ENCODE data around the gene AHR.
"Not testable (repeated sequence)": the region's sequence is repeated elsewhere in the genome, so short reads cannot be mapped to it uniquely, and the experiment has no call there.

AHR gene

GRCh38 chr7:17374654-17375053 lies 76.2 kb downstream of the AHR start:
- Histone ChIP-seq H3F3A (ENCODE audit: insufficient read depth, low read length) (no peaks in the 10 kb centered on the region), H3K79me2 (ENCODE audit: insufficient read depth, low read length) (no peaks in the 10 kb centered on the region), H3K27ac (ENCODE audit: low read depth, low read length, poor library complexity, severe bottlenecking) (no peak overlapping the region), H3K4me1 (ENCODE audit: insufficient read depth, low read length, severe bottlenecking) (no peaks in the 10 kb centered on the region), H3K36me3 (ENCODE audit: insufficient read depth, low read length) (no peaks in the 10 kb centered on the region), H3K9ac (ENCODE audit: low read length) (no peak overlapping the region), H3K27me3 (ENCODE audit: insufficient read depth, low read length) (no peaks in the 10 kb centered on the region), H3K9me3 (ENCODE audit: low read length) (no peaks in the 10 kb centered on the region), H4K20me1 (ENCODE audit: insufficient read depth, low read length) (no peaks in the 10 kb centered on the region), H3K9me2 (ENCODE audit: low read depth, low read length) (no peaks in the 10 kb centered on the region), H3K4me2 (ENCODE audit: low read length) (no peak overlapping the region), H3K4me3 (ENCODE audit: low read depth, low read length, poor library complexity, severe bottlenecking) (no peak overlapping the region), H2AFZ (ENCODE audit: low read length) (no peak overlapping the region)
- TF ChIP-seq EZH2 (IDR thresholded peaks at IDR 0.05; ENCODE audit: borderline replicate concordance, low read length) (no peak), CTCF (IDR thresholded peaks at IDR 0.05; ENCODE audit: low read length) (no peak)

DNA sequence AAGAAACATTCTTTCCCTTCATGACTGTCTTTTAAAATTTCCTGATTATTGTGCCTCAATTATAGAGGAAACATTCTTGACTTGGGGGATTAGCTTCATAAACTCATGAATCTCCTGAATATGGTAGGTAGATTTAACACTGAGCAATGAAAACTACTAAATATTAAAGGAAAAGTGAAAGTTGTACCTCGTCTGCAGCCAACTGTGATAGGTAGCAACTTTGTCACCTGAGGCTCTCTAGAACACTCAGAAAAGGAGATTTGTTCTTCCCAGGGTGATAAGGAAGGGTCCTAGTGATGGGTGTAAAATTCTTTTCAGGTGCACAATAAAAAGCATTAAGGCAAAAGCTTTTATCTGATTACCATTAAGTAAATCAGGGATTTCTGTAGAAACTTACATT lies 78.1 kb downstream of the AHR start:
- TF ChIP-seq CTCF (IDR thresholded peaks at IDR 0.05; ENCODE audit: low read length) (no peak), EZH2 (IDR thresholded peaks at IDR 0.05; ENCODE audit: borderline replicate concordance, low read length) (no peak)
- H3K9me3 ChIP-seq (ENCODE audit: low read length): no peaks in the 10 kb centered on the region
- no peaks in the 10 kb centered on the region for H3K4me1 ChIP-seq (ENCODE audit: insufficient read depth, low read length, severe bottlenecking)
- H3K4me2 ChIP-seq (ENCODE audit: low read length): no peak overlapping the region
- H3K9ac ChIP-seq (ENCODE audit: low read length): no peak overlapping the region
- H3K27me3 ChIP-seq (ENCODE audit: insufficient read depth, low read length): no peaks in the 10 kb centered on the region
- H3K27ac ChIP-seq (ENCODE audit: low read depth, low read length, poor library complexity, severe bottlenecking): no peak overlapping the region
- no peaks in the 10 kb centered on the region for H4K20me1 ChIP-seq (ENCODE audit: insufficient read depth, low read length)
- H3K36me3 ChIP-seq (ENCODE audit: insufficient read depth, low read length): no peaks in the 10 kb centered on the region
- no peak overlapping the region for H2AFZ ChIP-seq (ENCODE audit: low read length)
- no peak overlapping the region for H3K4me3 ChIP-seq (ENCODE audit: low read depth, low read length, poor library complexity, severe bottlenecking)
- no peaks in the 10 kb centered on the region for H3K79me2 ChIP-seq (ENCODE audit: insufficient read depth, low read length)
- H3K9me2 ChIP-seq (ENCODE audit: low read depth, low read length): no peaks in the 10 kb centered on the region
- H3F3A ChIP-seq (ENCODE audit: insufficient read depth, low read length): no peaks in the 10 kb centered on the region

GRCh38 chr7:17380736-17381662 lies 82.5 kb downstream of the AHR start:
- no peaks in the 10 kb centered on the region for H4K20me1 ChIP-seq (ENCODE audit: insufficient read depth, low read length)
- H3K4me2 ChIP-seq (ENCODE audit: low read length): no peak overlapping the region
- no peaks in the 10 kb centered on the region for H3K4me1 ChIP-seq (ENCODE audit: insufficient read depth, low read length, severe bottlenecking)
- H3K9ac ChIP-seq (ENCODE audit: low read length): no peak overlapping the region
- no peaks in the 10 kb centered on the region for H3K9me2 ChIP-seq (ENCODE audit: low read depth, low read length)
- no peaks in the 10 kb centered on the region for H3K79me2 ChIP-seq (ENCODE audit: insufficient read depth, low read length)
- H3K4me3 ChIP-seq (ENCODE audit: low read depth, low read length, poor library complexity, severe bottlenecking): no peak overlapping the region
- no peak overlapping the region for H3K27ac ChIP-seq (ENCODE audit: low read depth, low read length, poor library complexity, severe bottlenecking)
- H3K9me3 ChIP-seq (ENCODE audit: low read length): no peaks in the 10 kb centered on the region
- TF ChIP-seq CTCF (IDR thresholded peaks at IDR 0.05; ENCODE audit: low read length) (no peak), EZH2 (IDR thresholded peaks at IDR 0.05; ENCODE audit: borderline replicate concordance, low read length) (no peak)
- no peaks in the 10 kb centered on the region for H3K36me3 ChIP-seq (ENCODE audit: insufficient read depth, low read length)
- no peaks in the 10 kb centered on the region for H3K27me3 ChIP-seq (ENCODE audit: insufficient read depth, low read length)
- H2AFZ ChIP-seq (ENCODE audit: low read length): no peak overlapping the region
- no peaks in the 10 kb centered on the region for H3F3A ChIP-seq (ENCODE audit: insufficient read depth, low read length)

- H4K20me1 ChIP-seq (ENCODE audit: insufficient read depth, low read length); H3K4me2 ChIP-seq (ENCODE audit: low read length); H3K36me3 ChIP-seq (ENCODE audit: insufficient read depth, low read length); H3K27me3 ChIP-seq (ENCODE audit: insufficient read depth, low read length); H3K9me3 ChIP-seq (ENCODE audit: low read length); H3K4me3 ChIP-seq (ENCODE audit: low read depth, low read length, poor library complexity, severe bottlenecking); H3K79me2 ChIP-seq (ENCODE audit: insufficient read depth, low read length); H3K9ac ChIP-seq (ENCODE audit: low read length); H3K9me2 ChIP-seq (ENCODE audit: low read depth, low read length); H3K27ac ChIP-seq (ENCODE audit: low read depth, low read length, poor library complexity, severe bottlenecking); H3K4me1 ChIP-seq (ENCODE audit: insufficient read depth, low read length, severe bottlenecking); H2AFZ ChIP-seq (ENCODE audit: low read length); H3F3A ChIP-seq (ENCODE audit: insufficient read depth, low read length): not testable (repeated sequence)
Observed at GRCh38 chr7:17382408-17383354, 84.2 kb downstream of the AHR start.

All from OCI-LY1 (cell line).